HG03108 (cell line): ENCODE measurements around the gene DSTN.

ENCODE experiments used
- ATAC-seq: cut with Tn5 transposase; IDR thresholded peaks from one replicate; pipeline ENCODE4 v1.9.1; 2021; ENCODE audit warnings: moderate library complexity; ENCODE audit not compliant: unreplicated experiment

DSTN gene

DNA sequence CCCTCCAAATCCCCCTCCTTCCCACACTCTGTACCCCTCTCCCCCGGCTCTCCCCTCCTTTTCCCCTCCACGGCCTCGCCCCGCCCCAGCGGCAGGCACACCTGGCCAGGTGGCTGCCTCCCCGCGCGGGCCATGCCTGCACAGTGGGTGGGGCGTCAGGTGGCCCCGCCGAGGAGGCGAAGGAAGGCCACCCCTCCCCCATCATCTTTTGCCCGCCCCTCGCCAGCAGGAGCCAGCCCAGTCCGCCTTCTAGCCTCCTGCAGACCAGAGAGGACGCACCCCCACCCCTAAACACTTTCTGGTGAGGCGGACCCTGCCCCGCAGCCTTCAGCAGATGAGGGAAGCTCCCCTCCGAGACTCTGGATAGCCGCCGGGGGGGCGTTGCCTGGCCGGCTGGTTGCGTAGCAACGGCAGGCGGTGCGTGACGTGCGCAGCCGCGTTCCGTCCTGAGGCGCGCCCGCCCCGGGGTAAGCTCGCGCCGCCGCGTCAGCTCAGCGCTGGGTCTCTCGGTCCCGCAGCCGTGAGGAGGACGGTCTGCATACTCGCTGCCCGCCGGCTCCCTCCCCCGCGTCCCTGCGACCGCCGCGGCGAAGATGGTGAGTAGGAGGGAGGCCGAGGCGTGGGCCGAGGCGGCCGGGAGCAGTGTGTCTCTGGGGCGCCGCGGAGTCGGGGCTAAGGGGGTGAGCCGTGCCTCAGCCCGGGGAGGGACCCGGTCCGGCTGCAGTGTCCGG, at the start of gene DSTN:
Gene DSTN, plus strand, starts transcription at position 460 of the 731 bp plus-strand sequence. Its CDS starts 134 bp downstream, at position 594.
- ATAC-seq = peak; percentile 89

DNA sequence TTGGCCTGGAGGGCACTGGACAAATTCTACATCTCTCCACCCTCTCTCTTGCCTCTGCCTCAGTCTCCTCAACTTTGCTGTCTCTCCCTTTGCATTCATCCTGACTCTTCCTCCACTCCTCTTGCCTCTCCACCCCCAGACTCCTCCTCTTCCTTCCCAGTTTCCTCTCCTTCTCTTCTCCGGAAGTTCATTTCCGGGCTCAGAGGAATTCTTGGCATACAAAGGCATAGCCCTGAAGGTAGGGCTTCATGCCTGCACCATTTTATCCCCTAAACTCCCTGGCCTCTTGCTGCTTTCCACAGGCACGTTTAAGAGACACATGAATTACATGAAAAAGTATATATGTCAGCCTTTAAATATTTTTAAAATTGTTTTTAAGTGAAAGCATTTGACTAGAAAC, 49.3 kb upstream of the DSTN start:
- ATAC-seq = no peak

DNA sequence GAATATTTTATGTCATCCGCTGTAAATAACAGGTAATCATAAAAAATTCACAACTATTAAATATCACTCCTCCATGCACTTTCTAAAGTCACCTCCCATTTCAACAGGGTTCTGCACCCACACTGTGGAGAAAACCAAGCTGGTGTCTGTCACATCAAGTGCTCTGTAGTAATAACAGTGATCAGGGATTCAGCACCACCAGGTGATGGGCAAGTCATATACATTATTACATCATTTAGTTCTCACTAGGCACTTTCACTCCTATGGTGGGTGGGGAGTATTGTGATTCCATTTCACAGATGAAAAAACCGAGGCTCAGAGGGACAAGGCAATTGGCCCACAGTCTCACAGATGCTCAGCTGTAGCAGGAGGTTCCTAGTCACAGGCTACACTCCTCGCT, 47.3 kb upstream of the DSTN start:
- no peak for ATAC-seq

- ATAC-seq = no peak
Measured at GRCh38 chr20:17523326-17523725, 46.5 kb upstream of the DSTN start.

DNA sequence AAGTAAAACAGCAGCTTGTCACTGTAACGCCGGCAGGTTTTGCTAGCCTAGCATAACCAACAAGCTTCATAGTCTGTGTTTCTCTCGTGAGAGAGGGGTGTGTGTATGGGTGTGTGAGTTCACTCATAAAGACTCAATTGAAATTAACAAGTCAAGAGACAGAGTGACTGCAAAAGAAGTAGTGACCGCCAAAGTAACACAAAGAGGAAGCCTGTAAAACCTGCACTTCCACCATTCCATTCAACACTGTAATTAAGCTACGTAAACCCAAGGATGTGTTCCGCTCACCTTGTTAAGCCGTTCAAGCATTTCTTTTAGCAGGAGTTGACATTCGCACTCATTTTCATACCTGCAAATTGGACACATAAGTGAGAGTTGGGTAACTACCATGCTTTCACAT, 45.3 kb upstream of the DSTN start:
- no peak for ATAC-seq

DNA sequence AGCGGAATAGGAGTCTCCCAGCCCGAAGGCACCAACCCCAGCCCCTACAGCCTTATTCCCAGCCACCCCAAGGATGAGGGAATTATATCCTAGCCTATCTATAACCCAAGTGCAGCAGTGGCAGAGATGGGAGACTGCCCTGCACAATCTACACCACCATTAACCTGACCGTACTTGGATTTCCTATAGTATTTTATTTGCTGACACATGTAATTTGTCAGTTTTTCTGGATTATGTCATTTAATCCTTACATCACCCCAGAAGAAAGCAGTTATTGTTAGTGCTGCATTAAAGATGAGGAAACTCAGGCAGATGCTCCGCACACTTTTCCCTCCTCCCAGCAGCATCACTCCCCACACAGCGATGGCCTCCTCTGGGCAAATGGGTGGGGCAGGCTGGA, 44.7 kb upstream of the DSTN start:
- no peak for ATAC-seq

DNA sequence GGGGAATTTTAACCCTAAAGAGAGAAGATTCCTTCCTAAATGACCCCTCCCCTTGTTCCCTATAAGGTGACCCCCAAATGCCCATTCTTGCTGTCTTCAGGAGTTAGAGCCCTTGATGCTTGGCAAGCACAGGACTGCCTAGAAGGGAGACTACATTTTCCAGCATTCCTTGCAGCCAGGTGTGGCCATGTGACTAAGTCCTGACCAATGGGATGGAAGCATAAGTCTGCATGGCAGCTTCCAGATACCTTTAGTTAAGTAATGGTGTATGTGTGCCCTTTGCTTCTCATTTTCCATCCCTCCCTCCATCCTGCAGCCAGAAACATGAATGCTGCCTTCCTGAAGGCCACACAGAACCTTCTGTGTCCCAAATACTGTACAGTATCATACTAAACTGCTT, 44.2 kb upstream of the DSTN start:
- ATAC-seq = no peak

DNA sequence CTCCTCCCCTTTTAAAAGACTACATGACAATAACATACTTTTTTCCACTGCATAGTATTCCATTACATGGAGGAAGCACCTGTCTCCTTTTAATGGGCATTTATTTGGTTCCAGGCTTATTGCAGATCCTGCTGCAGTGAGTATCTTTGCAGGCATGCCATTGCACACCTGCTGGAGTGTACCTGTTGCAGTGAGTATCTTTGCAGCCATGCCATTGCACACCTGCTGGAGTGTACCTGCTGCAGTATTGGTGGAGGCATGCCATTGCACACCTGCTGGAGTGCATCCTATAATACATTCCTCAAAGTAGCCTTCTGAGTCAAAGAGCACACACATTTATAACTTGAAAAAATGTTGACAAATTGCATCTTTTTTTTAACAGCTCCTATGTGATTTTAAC, 40.3 kb upstream of the DSTN start:
- ATAC-seq = no peak

GRCh38 chr20:17530153-17530552, 39.7 kb upstream of the DSTN start:
- no peak for ATAC-seq

GRCh38 chr20:17530716-17531664, 38.9 kb upstream of the DSTN start, which contains the start of gene BFSP1:
Gene BFSP1 (minus strand): TSS chr20:17531379. CDS start chr20:17531329, 50 bp downstream.
- no peak for ATAC-seq

- ATAC-seq = no peak
Measured at GRCh38 chr20:17531665-17532025, 38.2 kb upstream of the DSTN start.

DNA sequence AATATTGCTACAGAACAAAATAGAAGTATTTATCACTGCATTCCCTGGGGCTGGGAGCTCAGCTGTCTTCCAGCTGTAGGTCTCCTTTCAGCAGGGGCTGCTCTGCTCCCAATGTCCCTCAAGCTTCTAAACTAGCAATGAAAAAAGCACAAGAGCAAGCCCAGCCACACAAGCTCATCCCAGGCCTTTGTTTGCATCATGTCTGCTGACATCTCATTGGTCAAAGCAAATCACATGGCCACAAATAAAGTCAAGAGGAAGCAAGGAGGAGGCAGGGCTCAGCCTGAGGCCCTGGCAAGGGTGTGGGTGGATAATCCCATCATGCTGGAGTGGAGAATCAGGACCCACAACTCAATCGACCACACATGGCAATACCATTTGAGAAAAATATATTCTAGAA, 36.5 kb upstream of the DSTN start:
- ATAC-seq = no peak

GRCh38 chr20:17534077-17534476, 35.8 kb upstream of the DSTN start:
- no peak for ATAC-seq

- peak; percentile 60 for ATAC-seq
Measured at GRCh38 chr20:17536944-17537444, 32.9 kb upstream of the DSTN start.

- ATAC-seq = no peak
Measured at GRCh38 chr20:17537959-17538358, 31.9 kb upstream of the DSTN start.

DNA sequence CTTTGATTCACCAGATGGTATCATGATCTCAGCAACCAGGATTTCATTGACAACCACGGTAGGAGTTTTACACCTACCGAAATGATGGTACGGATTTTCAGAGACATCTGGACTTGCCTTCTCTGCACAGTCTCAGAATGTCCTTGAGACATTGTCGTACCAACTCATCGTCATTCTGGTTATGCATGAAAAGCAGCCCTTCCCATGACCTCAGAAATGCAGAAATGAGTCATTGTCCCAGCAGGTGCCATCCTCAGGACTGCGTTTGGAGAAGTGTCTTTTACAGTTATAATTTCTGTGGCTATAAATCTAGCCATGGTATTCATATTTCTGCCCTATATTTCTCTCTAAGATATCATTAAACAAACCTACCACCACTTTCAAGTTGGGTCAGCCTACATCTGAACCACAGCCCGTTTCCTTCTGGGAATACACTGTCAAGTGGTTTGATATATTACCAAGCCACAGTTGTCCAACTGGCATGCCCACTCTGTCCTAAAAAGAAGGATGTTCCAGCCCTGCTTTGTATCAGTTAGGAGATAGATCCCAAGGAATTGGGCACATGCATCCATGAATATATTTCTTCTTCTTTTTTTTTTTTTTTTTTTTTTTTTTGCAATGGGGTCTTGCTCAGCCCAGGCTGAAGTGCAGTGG, 31.2 kb upstream of the DSTN start:
- peak; percentile 70 for ATAC-seq

GRCh38 chr20:17541596-17541995, 28.3 kb upstream of the DSTN start:
- no peak for ATAC-seq

DNA sequence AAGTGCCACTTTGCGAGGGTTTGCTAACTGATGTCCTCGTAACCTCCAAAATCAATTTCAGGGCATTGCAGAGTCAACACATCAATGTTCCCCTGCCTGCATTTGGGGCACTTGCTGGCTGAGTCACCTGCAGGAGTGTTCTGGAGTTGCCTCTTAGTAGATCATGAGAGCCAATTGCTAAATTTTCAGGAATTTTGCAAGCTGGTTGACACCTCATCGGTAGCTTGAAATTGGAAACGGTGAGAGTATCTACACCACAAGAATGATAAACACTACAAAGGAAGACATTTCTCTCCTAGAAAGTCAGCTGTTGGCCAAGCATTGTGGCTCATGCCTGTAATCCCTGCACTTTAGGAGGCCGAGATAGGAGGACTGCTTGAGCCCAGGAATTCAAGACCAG, 27.9 kb upstream of the DSTN start:
- no peak for ATAC-seq

- ATAC-seq = no peak
Measured at GRCh38 chr20:17542481-17542880, 27.4 kb upstream of the DSTN start.

DNA sequence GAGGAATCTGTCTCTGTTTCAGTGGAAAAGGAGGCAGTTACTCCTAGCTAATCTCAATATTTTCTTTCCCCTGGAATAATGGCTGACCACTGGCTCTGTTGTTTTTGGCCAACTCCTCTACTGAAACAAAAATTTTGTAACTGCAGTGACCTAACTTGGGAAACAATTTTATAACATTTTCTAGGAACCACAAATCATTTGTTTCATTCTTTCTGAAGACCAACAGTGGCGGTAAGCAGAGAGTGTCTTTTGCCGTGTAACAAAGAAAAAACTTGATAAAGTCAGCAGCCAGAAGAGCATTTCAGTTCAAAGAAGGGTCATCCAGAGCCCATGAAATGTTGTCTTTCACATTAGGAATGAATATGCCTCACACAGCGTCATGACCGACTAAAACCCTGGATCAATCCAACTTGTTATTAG, 26.9 kb upstream of the DSTN start:
- no peak for ATAC-seq

DNA sequence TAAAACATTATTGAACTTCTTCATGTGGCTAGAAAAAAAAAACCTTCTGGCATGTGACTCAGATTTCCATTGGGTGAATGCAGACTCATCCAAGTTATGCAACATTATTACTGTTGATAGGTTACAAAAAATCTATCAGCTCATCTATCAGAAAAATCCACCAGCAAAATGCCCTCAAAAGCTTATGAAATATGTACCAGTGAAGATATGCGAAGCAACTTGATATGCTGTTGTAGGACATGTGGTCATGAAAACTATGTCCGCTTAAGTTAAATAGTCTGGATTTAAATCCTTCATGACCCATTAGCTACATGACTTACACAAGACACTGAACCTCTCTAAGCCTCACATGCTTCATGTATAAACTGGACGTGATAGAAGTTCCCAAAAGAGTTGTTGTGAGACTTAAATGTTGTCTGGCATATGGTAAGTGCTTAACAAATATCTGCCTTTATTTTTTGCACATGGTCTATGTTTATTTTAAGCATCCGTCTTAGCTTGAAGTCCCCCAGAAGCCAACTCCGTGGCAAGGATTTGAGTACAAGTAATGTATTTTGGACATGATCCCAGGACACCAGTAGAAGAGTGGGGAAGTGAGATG, 26.2 kb upstream of the DSTN start:
- no peak for ATAC-seq
